Measurements from ENCODE around the gene TCTN3.
"Not testable (repeated sequence)": the region's sequence is repeated elsewhere in the genome, so short reads cannot be mapped to it uniquely, and the experiment has no call there.

DNA sequence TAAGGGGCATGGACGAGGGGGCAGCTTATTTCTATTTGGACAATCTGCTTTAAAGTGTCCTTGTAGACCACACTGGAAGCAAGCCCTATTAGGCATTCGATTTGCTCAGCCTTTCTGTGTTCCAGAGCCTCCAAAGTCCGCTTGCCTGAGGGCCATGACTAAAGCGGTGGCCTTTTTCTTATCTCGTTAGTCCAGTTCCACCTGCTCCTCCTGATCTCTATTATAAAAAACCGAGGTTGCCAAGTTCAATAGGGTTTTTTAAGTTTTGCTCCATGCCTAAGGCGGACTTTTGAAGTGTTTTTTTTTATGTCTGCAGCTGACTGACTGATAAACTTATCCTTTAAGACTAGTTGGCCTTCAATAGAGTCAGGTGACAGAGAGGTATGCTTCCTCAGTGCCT lies 27.0 kb upstream of the TCTN3 start:
- not testable (repeated sequence) for TF ChIP-seq POLR2A (IDR thresholded peaks at IDR 0.05; ENCODE audit: low read depth, low read length); BHLHE40 (IDR thresholded peaks at IDR 0.05; ENCODE audit: low read depth, low read length); RAD21 (IDR thresholded peaks at IDR 0.05; ENCODE audit: low read length); CEBPB (IDR thresholded peaks at IDR 0.05; ENCODE audit: low read depth, low read length); RFX5 (IDR thresholded peaks at IDR 0.05; ENCODE audit: low read depth, low read length); SMC3 (IDR thresholded peaks at IDR 0.05; ENCODE audit: low read depth, low read length)
- TF ChIP-seq, protein P1, sequence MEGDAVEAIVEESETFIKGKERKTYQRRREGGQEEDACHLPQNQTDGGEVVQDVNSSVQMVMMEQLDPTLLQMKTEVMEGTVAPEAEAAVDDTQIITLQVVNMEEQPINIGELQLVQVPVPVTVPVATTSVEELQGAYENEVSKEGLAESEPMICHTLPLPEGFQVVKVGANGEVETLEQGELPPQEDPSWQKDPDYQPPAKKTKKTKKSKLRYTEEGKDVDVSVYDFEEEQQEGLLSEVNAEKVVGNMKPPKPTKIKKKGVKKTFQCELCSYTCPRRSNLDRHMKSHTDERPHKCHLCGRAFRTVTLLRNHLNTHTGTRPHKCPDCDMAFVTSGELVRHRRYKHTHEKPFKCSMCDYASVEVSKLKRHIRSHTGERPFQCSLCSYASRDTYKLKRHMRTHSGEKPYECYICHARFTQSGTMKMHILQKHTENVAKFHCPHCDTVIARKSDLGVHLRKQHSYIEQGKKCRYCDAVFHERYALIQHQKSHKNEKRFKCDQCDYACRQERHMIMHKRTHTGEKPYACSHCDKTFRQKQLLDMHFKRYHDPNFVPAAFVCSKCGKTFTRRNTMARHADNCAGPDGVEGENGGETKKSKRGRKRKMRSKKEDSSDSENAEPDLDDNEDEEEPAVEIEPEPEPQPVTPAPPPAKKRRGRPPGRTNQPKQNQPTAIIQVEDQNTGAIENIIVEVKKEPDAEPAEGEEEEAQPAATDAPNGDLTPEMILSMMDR (conservative IDR thresholded peaks at IDR 0.05; ENCODE audit: low read depth, low read length), result not testable (repeated sequence)
